ENCODE results near the gene FSIP2. TPM values are rescaled to one million over a fixed set of nuclear protein-coding genes. Genes with fewer than 3 reads are reported as not detected.
A peak's percentile ranks its signal among the peaks of the same experiment; 100 is the strongest.

FSIP2 gene
- total and polyA plus RNA-seq, 2 of the 13 experiments (the other 11 are each of a cell fraction or from before 2014, with no cell fraction given): 0.01 to 0.07 TPM

DNA sequence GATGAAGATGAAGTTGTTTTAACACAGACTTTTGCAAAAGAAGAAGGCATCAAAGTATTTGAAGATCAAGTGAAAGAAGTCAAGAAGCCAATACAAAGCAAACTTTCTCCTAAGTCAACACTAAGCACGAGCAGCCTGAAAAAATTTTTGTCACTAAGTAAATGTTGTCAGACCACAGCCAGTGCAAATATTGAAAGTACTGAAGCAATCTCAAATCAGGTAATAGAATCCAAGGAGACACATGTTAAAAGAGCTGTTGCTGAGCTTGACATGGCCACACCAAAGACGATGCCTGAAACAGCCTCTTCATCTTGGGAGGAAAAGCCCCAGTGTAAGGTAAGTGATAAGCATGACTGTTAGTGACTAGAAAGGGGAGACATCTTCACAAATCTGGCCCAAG is 75.1 kb downstream of the FSIP2 start (continued):
- TF ChIP-seq, protein P1, sequence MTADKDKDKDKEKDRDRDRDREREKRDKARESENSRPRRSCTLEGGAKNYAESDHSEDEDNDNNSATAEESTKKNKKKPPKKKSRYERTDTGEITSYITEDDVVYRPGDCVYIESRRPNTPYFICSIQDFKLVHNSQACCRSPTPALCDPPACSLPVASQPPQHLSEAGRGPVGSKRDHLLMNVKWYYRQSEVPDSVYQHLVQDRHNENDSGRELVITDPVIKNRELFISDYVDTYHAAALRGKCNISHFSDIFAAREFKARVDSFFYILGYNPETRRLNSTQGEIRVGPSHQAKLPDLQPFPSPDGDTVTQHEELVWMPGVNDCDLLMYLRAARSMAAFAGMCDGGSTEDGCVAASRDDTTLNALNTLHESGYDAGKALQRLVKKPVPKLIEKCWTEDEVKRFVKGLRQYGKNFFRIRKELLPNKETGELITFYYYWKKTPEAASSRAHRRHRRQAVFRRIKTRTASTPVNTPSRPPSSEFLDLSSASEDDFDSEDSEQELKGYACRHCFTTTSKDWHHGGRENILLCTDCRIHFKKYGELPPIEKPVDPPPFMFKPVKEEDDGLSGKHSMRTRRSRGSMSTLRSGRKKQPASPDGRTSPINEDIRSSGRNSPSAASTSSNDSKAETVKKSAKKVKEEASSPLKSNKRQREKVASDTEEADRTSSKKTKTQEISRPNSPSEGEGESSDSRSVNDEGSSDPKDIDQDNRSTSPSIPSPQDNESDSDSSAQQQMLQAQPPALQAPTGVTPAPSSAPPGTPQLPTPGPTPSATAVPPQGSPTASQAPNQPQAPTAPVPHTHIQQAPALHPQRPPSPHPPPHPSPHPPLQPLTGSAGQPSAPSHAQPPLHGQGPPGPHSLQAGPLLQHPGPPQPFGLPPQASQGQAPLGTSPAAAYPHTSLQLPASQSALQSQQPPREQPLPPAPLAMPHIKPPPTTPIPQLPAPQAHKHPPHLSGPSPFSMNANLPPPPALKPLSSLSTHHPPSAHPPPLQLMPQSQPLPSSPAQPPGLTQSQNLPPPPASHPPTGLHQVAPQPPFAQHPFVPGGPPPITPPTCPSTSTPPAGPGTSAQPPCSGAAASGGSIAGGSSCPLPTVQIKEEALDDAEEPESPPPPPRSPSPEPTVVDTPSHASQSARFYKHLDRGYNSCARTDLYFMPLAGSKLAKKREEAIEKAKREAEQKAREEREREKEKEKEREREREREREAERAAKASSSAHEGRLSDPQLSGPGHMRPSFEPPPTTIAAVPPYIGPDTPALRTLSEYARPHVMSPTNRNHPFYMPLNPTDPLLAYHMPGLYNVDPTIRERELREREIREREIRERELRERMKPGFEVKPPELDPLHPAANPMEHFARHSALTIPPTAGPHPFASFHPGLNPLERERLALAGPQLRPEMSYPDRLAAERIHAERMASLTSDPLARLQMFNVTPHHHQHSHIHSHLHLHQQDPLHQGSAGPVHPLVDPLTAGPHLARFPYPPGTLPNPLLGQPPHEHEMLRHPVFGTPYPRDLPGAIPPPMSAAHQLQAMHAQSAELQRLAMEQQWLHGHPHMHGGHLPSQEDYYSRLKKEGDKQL (CRISPR knock-in tag; IDR thresholded peaks at IDR 0.05; ENCODE audit: low read depth): peak; percentile 96
- TF ChIP-seq ZNF841 (CRISPR knock-in tag; IDR thresholded peaks at IDR 0.05; ENCODE audit: borderline replicate concordance) (peak; percentile 77; the same call in 1 of the 2 replicates), HDAC2 (CRISPR knock-in tag; IDR thresholded peaks at IDR 0.05) (peak; percentile 94), KDM1A (CRISPR knock-in tag; IDR thresholded peaks at IDR 0.05) (0 out of 2 replicates have a peak, but pooled peaks have one; percentile 50), ZNF577 (CRISPR knock-in tag; IDR thresholded peaks at IDR 0.05; ENCODE audit: borderline replicate concordance, low read depth) (no peak), ATF1 (CRISPR knock-in tag; IDR thresholded peaks at IDR 0.05) (0 out of 2 replicates have a peak, but pooled peaks have one; percentile 39), TEAD3 (CRISPR knock-in tag; optimal IDR thresholded peaks at IDR 0.05; ENCODE audit: borderline replicate concordance) (peak; percentile 82), MAX (IDR thresholded peaks at IDR 0.05) (peak; percentile 81), HOMEZ (CRISPR knock-in tag; IDR thresholded peaks at IDR 0.05; ENCODE audit: low read depth) (peak; percentile 86; the same call in 1 of the 2 replicates), TEAD2 (CRISPR knock-in tag; IDR thresholded peaks at IDR 0.05) (no peak), RAD51 (IDR thresholded peaks at IDR 0.05; ENCODE audit: borderline replicate concordance) (no peak), HMG20B (CRISPR knock-in tag; conservative IDR thresholded peaks at IDR 0.05) (peak; percentile 95), MEIS1 (CRISPR knock-in tag; IDR thresholded peaks at IDR 0.05; ENCODE audit: borderline replicate concordance) (no peak), ZNF556 (CRISPR knock-in tag; IDR thresholded peaks at IDR 0.05; ENCODE audit: borderline replicate concordance) (peak; percentile 46; the same call in 1 of the 2 replicates), CREB1 (IDR thresholded peaks at IDR 0.05) (no peak), CREB1 (CRISPR knock-in tag; IDR thresholded peaks at IDR 0.05) (peak; percentile 27; the same call in 1 of the 2 replicates), ZNF275 (CRISPR knock-in tag; IDR thresholded peaks at IDR 0.05; ENCODE audit: borderline replicate concordance) (no peak), ZNF12 (CRISPR knock-in tag; IDR thresholded peaks at IDR 0.05) (peak; percentile 64; the same call in 1 of the 2 replicates), HOXD1 (CRISPR knock-in tag; IDR thresholded peaks at IDR 0.05) (no peak)
- TF ChIP-seq, protein P2, sequence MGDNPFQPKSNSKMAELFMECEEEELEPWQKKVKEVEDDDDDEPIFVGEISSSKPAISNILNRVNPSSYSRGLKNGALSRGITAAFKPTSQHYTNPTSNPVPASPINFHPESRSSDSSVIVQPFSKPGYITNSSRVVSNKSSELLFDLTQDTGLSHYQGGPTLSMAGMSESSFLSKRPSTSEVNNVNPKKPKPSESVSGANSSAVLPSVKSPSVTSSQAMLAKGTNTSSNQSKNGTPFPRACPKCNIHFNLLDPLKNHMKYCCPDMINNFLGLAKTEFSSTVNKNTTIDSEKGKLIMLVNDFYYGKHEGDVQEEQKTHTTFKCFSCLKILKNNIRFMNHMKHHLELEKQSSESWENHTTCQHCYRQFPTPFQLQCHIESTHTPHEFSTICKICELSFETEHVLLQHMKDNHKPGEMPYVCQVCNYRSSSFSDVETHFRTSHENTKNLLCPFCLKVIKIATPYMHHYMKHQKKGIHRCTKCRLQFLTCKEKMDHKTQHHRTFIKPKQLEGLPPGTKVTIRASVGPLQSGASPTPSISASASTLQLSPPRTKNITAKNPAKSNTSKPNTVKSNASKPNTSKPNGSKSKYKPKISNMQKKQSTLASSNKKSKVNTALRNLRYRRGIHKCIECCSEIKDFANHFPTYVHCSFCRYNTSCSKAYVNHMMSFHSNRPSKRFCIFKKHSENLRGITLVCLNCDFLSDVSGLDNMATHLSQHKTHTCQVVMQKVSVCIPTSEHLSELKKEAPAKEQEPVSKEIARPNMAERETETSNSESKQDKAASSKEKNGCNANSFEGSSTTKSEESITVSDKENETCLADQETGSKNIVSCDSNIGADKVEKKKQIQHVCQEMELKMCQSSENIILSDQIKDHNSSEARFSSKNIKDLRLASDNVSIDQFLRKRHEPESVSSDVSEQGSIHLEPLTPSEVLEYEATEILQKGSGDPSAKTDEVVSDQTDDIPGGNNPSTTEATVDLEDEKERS (CRISPR knock-in tag; IDR thresholded peaks at IDR 0.05): no peak
